Left kidney (tissue), 2 donors: ENCODE measurements around the gene SLC22A23. TPM values are rescaled to one million over a fixed set of nuclear protein-coding genes. Genes with fewer than 3 reads are reported as not detected.

ENCODE experiments used
- DNase-seq: peaks from one replicate; pipeline ENCODE4 v3.0.0-alpha.2; 2013
- polyA plus RNA-seq: library from polyadenylated mRNA; unstranded; fragments of 120-200 nt; gene quantifications from one replicate; pipeline ENCODE4 v1.2.1, GENCODE V29; 2013; ENCODE audit not compliant: insufficient read length

The SLC22A23 gene
- polyA plus RNA-seq, 1 donor, result 12.8 TPM

- DNase-seq, result no peak
These were observed 137.9 kb downstream of the SLC22A23 start for GRCh38 chr6:3318821-3319540.

GRCh38 chr6:3318226-3318625, 138.6 kb downstream of the SLC22A23 start:
- DNase-seq, result no peak

GRCh38 chr6:3317741-3318211, 139.1 kb downstream of the SLC22A23 start:
- DNase-seq, result no peak

- no peak for DNase-seq
These were observed 140.0 kb downstream of the SLC22A23 start for GRCh38 chr6:3316818-3317217.

GRCh38 chr6:3316331-3316730, 140.5 kb downstream of the SLC22A23 start:
- DNase-seq, result no peak

- no peak for DNase-seq
These were observed 141.0 kb downstream of the SLC22A23 start for GRCh38 chr6:3315841-3316240.

- no peak for DNase-seq
These were observed 142.0 kb downstream of the SLC22A23 start for GRCh38 chr6:3314621-3315467.

GRCh38 chr6:3314176-3314575, 142.7 kb downstream of the SLC22A23 start:
- DNase-seq, result no peak

GRCh38 chr6:3312604-3313231, 144.1 kb downstream of the SLC22A23 start:
- DNase-seq, result no peak

GRCh38 chr6:3311826-3312225, 145.0 kb downstream of the SLC22A23 start:
- DNase-seq, result no peak

GRCh38 chr6:3310703-3311102, 146.1 kb downstream of the SLC22A23 start:
- DNase-seq, result no peak

GRCh38 chr6:3310051-3310448, 146.8 kb downstream of the SLC22A23 start:
- no peak for DNase-seq

GRCh38 chr6:3309391-3310050, 147.3 kb downstream of the SLC22A23 start:
- no peak for DNase-seq

- DNase-seq, result no peak
These were observed 148.7 kb downstream of the SLC22A23 start for GRCh38 chr6:3308106-3308505.

- DNase-seq, result no peak
These were observed 149.4 kb downstream of the SLC22A23 start for GRCh38 chr6:3307436-3307835.

- DNase-seq, result no peak
These were observed 150.0 kb downstream of the SLC22A23 start for GRCh38 chr6:3306848-3307247.

- DNase-seq, result no peak
These were observed 151.0 kb downstream of the SLC22A23 start for GRCh38 chr6:3305831-3306230.

GRCh38 chr6:3305216-3305565, 151.7 kb downstream of the SLC22A23 start:
- no peak for DNase-seq

- no peak for DNase-seq
These were observed 152.2 kb downstream of the SLC22A23 start for GRCh38 chr6:3304500-3305215.

GRCh38 chr6:3303795-3304411, 152.9 kb downstream of the SLC22A23 start:
- no peak for DNase-seq

GRCh38 chr6:3301506-3301905, 155.3 kb downstream of the SLC22A23 start:
- no peak for DNase-seq
